ENCODE measurements around the gene HS3ST6.
"Not testable (repeated sequence)": the region's sequence is repeated elsewhere in the genome, so short reads cannot be mapped to it uniquely, and the experiment has no call there.

HS3ST6 gene

DNA sequence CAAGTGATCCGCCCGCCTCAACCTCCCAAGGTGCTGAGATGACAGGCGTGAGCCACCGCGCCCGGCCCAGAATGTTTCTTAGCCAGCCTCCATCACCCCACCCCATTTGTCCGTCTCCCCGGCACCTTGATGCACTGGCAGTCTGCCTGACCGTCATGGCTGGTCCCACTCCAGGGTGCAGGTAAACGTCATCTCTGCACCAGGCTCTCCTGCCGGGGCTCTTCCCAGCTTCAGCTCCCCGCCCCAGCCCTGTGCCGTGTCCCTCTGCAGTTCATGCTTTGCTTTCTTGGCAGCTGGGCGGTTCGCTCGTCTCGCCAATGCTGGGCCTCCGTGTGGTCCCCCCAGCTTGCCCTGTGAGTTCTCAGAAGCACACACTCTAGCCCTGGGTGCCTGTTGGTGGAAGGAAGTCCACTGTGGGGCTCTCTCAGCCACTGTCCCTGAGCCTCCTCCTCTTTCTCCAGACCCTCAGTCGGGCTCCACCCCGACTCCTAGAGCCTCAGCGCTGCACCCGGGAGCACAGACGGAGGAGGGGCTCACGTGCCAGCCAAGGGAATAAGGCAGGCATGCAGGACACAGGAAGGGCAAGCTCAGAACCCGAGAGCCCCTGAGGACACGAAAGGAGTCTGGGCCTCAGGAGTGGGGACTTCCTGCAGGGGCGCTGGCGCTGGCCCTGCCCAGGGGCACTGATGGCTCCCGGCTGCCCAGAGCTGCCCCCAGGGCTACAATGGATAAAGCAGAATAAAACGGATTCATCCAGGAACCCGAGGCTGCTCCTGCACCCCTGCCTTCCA lies 12.0 kb downstream of the HS3ST6 start:
- no peak for DNase-seq

DNA sequence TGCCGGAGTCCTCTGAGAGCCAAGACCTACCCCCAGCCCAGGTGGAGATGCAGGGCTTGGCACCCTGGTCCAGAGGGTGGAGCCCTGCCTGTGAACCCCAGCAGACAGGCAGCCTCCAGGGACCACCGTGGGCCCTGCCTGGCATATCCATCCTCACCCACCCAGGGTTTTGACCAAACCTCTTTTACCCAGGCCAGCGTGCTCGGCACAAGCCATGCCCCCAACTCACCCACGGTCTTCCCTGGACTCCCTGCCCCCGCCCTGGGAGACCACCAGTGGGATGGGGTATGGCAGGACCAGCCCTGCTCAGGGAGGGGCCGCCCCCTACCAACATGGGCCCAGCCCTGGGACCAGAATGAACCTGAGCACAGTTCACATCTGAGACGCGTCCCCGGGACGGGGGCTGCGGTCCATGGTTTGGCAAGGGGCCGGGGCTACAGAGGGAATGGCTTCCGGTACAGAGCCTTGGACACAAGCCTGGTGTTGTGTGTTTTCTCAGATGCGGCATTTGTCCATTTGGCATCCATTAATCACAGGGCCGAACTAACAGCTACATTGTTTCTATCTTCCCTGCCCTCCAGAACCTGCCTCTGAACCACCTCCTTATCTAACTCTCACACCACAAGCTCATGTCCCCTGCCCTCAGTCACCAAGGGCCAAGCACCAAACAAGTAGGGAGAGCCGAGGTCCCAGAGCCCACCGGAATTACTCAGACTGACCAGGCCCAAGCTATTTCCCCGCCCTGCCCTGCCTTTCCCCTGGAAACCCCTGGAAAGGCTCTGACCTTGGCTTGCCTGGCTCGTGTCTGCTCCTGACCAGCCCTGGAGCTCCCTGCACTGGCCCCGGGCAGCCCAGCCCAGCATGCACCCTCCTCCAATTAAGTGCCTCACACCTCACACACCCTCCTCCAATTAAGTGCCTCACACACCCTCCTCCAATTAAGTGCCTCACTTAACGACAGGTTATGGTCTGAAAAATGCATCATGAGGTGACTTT lies 14.1 kb downstream of the HS3ST6 start:
- no peak for DNase-seq

DNA sequence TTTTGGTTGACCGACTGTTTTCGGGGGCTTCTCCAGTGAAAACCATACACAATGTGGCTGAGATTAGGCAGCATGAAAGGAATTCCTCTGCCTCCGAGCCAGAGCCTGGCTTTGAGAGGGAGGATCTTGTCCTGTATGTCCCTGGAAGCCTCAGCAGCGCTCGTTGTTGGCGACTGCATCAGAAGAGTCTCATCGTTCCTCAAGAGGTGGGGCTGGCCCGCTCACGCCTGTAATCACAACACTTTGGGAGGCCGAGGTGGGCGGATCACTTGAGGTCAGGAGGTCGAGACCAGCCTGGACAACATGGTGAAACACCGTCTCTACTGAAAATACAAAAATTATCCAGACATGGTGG lies 15.0 kb downstream of the HS3ST6 start:
- no peak for DNase-seq

GRCh38 chr16:1902547-1903219 lies 15.5 kb downstream of the HS3ST6 start:
- DNase-seq, result no peak

DNA sequence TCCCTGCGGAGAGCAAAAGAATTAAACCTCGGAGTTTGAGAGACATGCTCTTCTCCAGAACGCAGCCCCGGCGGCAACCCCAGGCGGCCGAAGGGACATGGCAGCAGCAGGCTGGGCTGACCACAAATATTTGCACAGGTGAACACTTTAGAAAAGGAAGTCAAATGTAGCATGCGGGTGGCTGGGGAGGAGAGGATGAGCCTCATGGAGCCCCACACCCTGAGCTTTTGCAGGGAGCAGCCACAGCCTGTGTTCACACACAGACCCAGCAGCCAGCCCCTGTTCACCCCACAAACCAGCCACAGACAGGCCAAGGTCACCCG lies 17.8 kb downstream of the HS3ST6 start:
- DNase-seq, result no peak

GRCh38 chr16:1899641-1900451 lies 18.4 kb downstream of the HS3ST6 start:
- no peak for DNase-seq

GRCh38 chr16:1897692-1898091 lies 20.5 kb downstream of the HS3ST6 start:
- not testable (repeated sequence) for DNase-seq

DNA sequence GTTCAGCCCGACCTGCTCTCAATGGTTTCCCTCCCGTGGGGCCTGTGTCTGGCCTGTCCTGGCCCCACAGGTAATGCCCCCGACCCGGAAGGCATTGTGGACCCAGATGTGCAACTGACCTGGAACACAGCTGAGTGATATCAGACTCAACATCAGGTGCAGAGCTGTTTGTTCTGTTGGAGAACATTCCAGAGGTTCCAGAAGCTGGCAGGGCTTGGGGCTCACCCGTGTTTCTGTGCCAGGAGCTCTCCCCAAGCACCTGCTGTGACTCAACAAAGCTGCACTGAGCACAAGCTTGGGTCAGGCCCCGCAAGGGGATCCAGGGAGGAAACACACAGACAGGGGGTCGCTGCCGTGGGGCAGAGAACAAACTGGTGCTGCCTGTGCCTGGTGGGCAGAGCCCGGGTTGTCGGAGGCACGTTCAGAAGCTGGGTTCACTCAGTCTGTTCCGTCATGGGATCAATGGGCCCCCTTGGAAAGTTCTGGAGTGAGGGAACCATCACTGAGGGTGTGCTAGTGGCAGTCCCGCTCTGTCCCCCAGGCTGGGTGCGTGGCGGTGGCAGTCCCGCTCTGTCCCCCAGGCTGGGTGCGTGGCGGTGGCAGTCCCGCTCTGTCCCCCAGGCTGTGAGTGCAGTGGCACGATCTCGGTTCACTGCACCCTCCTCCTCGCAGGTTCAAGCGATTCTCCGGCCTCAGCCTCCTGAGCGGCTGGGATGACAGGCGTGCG lies 22.1 kb downstream of the HS3ST6 start:
- DNase-seq, result no peak

- no peak for DNase-seq
Measured at GRCh38 chr16:1895068-1895467, 23.1 kb downstream of the HS3ST6 start.

DNA sequence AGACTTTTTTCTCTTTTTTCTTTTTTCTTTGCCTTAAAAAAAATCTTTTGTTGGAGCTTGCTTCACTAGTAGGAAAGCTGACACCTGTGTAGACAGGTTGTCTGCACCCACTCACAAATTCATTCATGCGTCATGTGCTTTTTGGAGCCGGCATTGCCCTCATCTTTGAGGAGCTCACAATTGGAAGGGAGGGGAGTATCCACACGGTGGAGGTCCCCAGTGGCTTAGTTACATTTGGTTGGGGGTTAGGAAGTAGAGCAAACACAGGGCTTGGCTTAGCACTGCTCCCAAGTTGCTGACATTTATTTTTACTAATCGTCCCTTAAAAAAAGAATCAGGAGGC lies 27.5 kb downstream of the HS3ST6 start:
- DNase-seq, result no peak

DNA sequence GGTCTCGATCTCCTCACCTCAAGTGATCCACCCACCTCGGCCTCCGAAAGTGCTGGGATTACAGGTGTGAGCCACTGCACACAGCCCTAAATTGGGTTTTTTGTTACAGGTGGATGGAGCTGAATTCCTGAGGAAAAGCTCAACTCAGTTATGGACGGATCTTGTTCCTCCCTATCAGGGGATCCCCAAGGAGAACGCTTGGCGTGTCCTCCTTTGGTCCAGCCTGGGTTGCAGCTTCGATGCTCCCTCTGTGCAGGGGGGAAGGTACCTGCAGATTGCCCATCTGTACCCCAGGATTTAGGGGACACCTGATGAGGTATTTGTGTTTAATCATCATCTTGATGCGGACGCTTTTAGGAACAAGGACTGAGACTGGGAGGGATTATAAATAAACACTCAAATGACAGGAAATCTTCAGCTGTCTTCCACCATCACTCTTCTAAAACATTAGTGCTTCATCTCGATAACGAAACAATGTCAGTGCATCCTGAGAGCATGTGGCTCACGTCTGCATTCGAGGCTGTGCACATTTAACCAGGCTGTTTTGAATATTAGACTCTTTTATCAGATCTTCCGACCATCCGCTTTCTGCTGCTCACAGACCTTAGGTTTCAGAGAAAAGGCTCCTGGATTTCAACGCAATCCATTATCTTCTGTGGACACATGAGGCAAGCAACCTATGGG lies 28.0 kb downstream of the HS3ST6 start:
- DNase-seq, result no peak

DNA sequence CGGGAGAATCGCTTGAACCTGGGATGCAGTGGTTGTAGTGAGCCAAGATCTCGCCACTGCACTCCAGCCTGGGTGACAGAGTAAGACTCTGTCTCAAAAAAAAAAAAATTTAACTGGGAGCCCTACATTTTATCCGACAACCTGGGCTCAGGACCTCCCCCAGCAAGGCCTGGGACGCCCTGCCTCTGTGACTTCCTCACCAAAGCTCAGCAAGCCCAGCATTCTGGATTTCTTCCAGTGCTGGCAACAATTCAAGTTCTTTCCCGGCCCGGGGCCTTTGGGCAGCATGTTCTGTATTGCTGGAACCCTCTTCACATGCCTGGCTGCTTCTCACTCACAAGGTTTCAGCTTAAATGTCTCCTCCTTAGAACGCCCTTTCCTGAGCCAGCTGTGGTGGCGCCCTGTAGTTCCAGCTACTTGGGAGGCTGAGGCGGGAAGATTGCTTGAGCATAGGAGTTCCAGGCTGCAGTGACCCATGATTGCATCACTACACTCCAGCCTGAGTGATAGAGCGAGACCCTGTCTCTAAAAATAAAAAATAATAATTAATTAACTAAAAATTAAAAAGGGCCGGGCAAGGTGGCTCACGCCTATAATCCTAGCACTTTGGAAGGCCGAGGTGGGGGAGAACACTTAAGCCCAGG lies 30.4 kb downstream of the HS3ST6 start:
- no peak for DNase-seq

GRCh38 chr16:1884889-1885288 lies 33.3 kb downstream of the HS3ST6 start:
- no peak for DNase-seq

DNA sequence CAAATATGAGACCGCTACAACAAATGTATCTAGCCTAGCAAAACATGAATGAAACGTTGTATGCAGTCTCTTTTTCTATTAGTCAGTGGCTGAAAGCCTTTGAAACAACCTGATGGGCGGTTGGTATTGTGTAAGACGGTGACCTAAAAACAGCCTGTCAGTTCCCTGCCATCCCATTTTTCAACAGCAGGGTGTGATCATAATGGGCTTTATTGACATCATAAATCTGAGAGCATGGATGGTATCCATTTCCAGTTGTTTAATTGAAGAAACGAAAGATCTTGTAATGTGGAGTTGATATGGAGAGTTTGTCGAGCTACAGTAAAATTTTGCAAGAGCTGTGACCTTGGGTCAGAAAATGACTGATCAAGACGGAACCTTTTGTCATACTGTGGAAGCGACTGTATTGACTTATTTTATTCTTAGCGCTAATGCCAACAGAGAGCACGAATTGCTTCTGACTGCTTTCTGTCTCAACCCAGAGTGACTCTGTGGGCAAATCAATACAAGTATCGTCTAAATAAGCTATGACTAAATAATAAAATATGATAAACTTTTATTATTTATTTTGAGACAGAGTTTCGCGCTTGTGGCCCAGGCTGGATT lies 34.0 kb downstream of the HS3ST6 start:
- no peak for DNase-seq

DNA sequence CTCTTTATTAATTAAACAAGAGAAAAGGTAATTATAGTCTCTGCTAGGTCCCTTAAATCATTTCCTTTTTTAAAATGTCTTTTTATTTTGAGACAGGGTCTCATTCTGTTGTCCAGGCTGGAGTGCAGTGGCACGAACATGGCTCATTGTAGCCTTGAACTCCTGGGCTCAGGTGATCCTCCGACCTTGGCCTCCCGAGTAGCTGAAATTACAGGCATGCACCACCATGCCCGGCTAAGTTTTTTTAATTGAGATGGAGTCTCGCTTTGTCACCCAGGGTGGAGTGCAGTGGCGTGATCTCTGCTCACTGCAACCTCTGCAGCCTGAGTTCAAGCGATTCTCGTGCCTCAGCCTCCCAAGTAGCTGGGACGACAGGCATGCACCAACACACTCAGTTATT lies 37.0 kb downstream of the HS3ST6 start:
- not testable (repeated sequence) for DNase-seq

DNA sequence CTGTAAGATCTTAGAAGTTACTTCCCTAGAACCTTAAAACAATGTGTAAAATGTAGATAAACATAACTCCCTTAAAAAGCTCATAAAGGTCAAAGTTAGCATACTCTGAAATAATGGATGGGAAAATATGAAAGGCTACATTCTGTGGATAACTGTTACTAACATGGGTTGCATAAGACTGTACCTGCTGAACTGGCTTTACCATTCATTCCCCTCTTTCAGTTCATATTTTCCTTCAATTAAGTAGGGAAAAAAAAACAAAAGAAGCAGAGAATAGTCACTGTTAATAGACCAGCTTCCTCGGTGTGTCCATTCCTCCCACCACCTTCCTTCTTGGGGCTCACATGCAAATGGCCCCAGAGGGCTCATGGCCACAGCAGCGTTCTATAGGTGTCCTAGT lies 38.7 kb downstream of the HS3ST6 start:
- no peak for DNase-seq

GRCh38 chr16:1878256-1878655 lies 40.0 kb downstream of the HS3ST6 start:
- no peak for DNase-seq

- DNase-seq, result no peak
Measured at GRCh38 chr16:1877804-1878203, 40.4 kb downstream of the HS3ST6 start.

DNA sequence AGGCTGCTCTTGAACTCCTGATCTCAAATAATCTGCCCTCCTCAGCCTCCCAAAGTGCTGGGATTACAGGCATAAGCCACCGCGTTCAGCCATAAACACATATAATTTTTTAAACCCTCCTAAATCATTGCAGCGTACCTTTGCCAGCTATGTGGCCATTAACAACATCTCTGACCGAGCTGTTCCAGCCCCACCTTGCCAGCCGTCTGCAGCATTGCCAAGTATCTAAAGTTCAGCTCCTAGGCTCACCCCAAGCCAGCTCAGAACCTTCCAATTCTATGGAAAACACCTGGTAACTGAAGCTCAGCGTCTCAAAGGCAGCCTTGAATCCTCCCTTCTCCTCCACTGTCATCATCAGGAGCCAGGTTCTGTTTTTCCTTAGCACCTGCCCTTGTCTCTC lies 41.1 kb downstream of the HS3ST6 start:
- no peak for DNase-seq

DNA sequence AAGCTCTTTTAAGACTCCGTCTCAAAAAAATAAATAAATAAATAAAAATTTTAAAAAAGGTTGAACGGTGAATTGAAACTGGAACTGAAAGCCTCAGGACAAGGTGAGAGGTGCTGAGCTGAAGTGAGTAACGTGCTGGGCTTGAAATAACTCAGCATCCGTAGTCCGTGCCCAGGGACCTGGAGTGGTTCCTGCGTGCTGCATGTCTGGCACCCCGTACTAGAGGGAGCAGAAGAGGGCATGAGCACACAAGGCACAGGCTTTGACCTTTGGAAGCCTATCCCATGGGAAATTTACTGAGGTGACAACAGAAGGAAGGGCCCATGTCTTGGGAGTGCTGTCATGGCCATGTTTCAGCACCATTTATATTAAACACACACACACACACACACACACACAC lies 41.7 kb downstream of the HS3ST6 start:
- no peak for DNase-seq

GRCh38 chr16:1876066-1876465 lies 42.1 kb downstream of the HS3ST6 start:
- DNase-seq, result not testable (repeated sequence)

Measured in femur (tissue), 1 donor.